HL-60 (cell line): Measurements from ENCODE around the gene PABPN1.

Experiments
- CTCF ChIP-seq: IDR thresholded peaks from one replicate; pipeline ENCODE4 v1.5.1; 2011; ENCODE audit warnings: low read length, control low read depth, inconsistent platforms; ENCODE audit not compliant: insufficient read depth
- POLR2AphosphoS5 ChIP-seq: IDR thresholded peaks from 2 replicates; pipeline ENCODE4 v1.6.1; 2012; ENCODE audit warnings: low read depth
- REST ChIP-seq: IDR thresholded peaks from 2 replicates; pipeline ENCODE4 v1.6.1; 2012; ENCODE audit warnings: low read depth; ENCODE audit not compliant: insufficient replicate concordance
- SPI1 ChIP-seq: IDR thresholded peaks from 2 replicates; pipeline ENCODE4 v1.6.1; 2012; ENCODE audit warnings: low read depth, mild to moderate bottlenecking, borderline replicate concordance

- no peak for TF ChIP-seq CTCF
- no peak for TF ChIP-seq POLR2AphosphoS5
- no peak for TF ChIP-seq SPI1
- TF ChIP-seq REST = no peak
These were observed 3.7 kb downstream of the PABPN1 start for GRCh38 chr14:23324993-23325392.
